SK-N-SH (cell line): ENCODE measurements around the gene PPP4R3C. TPM values are rescaled to one million over a fixed set of nuclear protein-coding genes. Genes with fewer than 3 reads are reported as not detected.
"Not testable (repeated sequence)": the region's sequence is repeated elsewhere in the genome, so short reads cannot be mapped to it uniquely, and the experiment has no call there.

ENCODE experiments used
- CTCF ChIA-PET: fragments of 300-600, 350-600 bp; formaldehyde crosslinking; extraction: SDS; loops from one replicate; lab custom pipeline; 2021; lab: Yijun Ruan, JAX
- POLR2A ChIA-PET: fragments of 350-600 bp; sonication (Branson Sonifier 250); formaldehyde crosslinking; extraction: SDS; loops from one replicate; lab custom pipeline; 2020; ENCODE audit warnings: antibody characterized with exemption, inconsistent platforms; lab: Yijun Ruan, JAX
- DNase-seq: peaks from one replicate; pipeline ENCODE4 v3.0.0; 2012
- H2AFZ ChIP-seq: fragments of 200-600 bp; sonication (generic); 2 replicates; pipeline ENCODE4 v1.8.1; 2016; ENCODE audit warnings: antibody characterized with exemption, mild to moderate bottlenecking, low read depth
- H3F3A ChIP-seq: fragments of 200-600 bp; sonication (generic); replicated peaks from 2 replicates; pipeline ENCODE3; 2016; ENCODE audit warnings: antibody characterized with exemption, mild to moderate bottlenecking; ENCODE audit not compliant: insufficient read depth
- H3K27ac ChIP-seq, 2 experiments: fragments of 200-500 bp in 1 of 2; fragments of 200-600 bp in 1 of 2; sonication (Bioruptor generic) in 1 of 2; sonication (generic), shearing (Covaris generic) in 1 of 2; 2 replicates each; pipeline versions ENCODE4 v1.5.1 to v1.6.1; 2014 to 2016; ENCODE audit warnings: low read depth in 2 of 2, inconsistent platforms in 1 of 2, low read length in 1 of 2, mild to moderate bottlenecking in 1 of 2, mixed read lengths in 1 of 2
- H3K27me3 ChIP-seq: fragments of 200-600 bp; sonication (generic), shearing (Covaris generic); 2 replicates; pipeline ENCODE4 v1.6.1; 2016; ENCODE audit warnings: mixed run types; ENCODE audit not compliant: insufficient read depth
- H3K36me3 ChIP-seq, 2 experiments: fragments of 200-500 bp in 1 of 2; fragments of 200-600 bp in 1 of 2; sonication (Bioruptor generic) in 1 of 2; sonication (generic) in 1 of 2; replicated peaks in 1 of 2; 2 replicates each; pipeline versions ENCODE3 to v1.5.1; 2014 to 2016; ENCODE audit warnings: low read length in 1 of 2, mild to moderate bottlenecking in 1 of 2; ENCODE audit not compliant: insufficient read depth in 2 of 2, control insufficient read depth in 1 of 2
- H3K4me1 ChIP-seq, 2 experiments: fragments of 200-500 bp in 1 of 2; fragments of 200-600 bp in 1 of 2; sonication (Bioruptor generic) in 1 of 2; sonication (generic), shearing (Covaris generic) in 1 of 2; 2 replicates each; pipeline versions ENCODE4 v1.5.1 to v1.6.1; 2014 to 2016; ENCODE audit warnings: low read depth in 1 of 2, low read length in 1 of 2, mixed run types in 1 of 2; ENCODE audit not compliant: insufficient read depth in 2 of 2, control insufficient read depth in 1 of 2
- H3K4me2 ChIP-seq: fragments of 200-600 bp; sonication (generic), shearing (Covaris generic); 2 replicates; pipeline ENCODE4 v1.6.1; 2017; ENCODE audit warnings: mixed run types
- H3K4me3 ChIP-seq, 2 experiments: fragments of 200-500 bp in 1 of 2; fragments of 200-600 bp in 1 of 2; sonication (Bioruptor generic) in 1 of 2; sonication (generic), shearing (Covaris generic) in 1 of 2; 2 replicates each; pipeline versions ENCODE4 v1.5.1 to v1.8.1; 2014 to 2016; ENCODE audit warnings: low read depth in 2 of 2, inconsistent platforms in 1 of 2, low read length in 1 of 2, mild to moderate bottlenecking in 1 of 2, mixed read lengths in 1 of 2, moderate library complexity in 1 of 2
- H3K79me2 ChIP-seq: fragments of 200-600 bp; sonication (generic); 2 replicates; pipeline ENCODE4 v1.8.1; 2017; ENCODE audit warnings: mild to moderate bottlenecking; ENCODE audit not compliant: insufficient read depth
- H3K9ac ChIP-seq: fragments of 200-600 bp; sonication (generic); 2 replicates; pipeline ENCODE4 v1.6.1; 2017; ENCODE audit warnings: mixed run types
- H3K9me2 ChIP-seq: fragments of 200-600 bp; sonication (generic); 2 replicates; pipeline ENCODE4 v1.6.1; 2017; ENCODE audit warnings: mixed run types
- H3K9me3 ChIP-seq: fragments of 200-600 bp; sonication (generic); 2 replicates; pipeline ENCODE4 v1.6.1; 2017; ENCODE audit warnings: mixed run types, mild to moderate bottlenecking, moderate library complexity
- H4K20me1 ChIP-seq: fragments of 200-600 bp; sonication (generic); 2 replicates; pipeline ENCODE4 v1.6.1; 2017; ENCODE audit warnings: mild to moderate bottlenecking, mixed run types; ENCODE audit not compliant: insufficient read depth
- CHD2 ChIP-seq: fragments of 150-350 bp; IDR thresholded peaks from 2 replicates; pipeline ENCODE4 v1.6.1; 2018; ENCODE audit warnings: low read length; ENCODE audit not compliant: partially characterized antibody
- CTCF ChIP-seq: fragments of 200-600 bp; sonication (generic); IDR thresholded peaks from 2 replicates; pipeline ENCODE4 v1.6.1; 2017; ENCODE audit warnings: antibody characterized with exemption, mild to moderate bottlenecking, moderate library complexity
- ELF1 ChIP-seq: IDR thresholded peaks from 2 replicates; pipeline ENCODE4 v1.4.0; 2012
- EP300 ChIP-seq, 2 experiments: IDR thresholded peaks; 2 replicates each; pipeline versions ENCODE4 v1.4.0 to v1.6.1; 2012; ENCODE audit warnings: borderline replicate concordance in 1 of 2, low read depth in 1 of 2, low read length in 1 of 2
- FOXM1 ChIP-seq: IDR thresholded peaks from 2 replicates; pipeline ENCODE4 v1.4.0; 2012; ENCODE audit warnings: low read depth, mild to moderate bottlenecking
- GABPA ChIP-seq: IDR thresholded peaks from 2 replicates; pipeline ENCODE4 v1.4.0; 2012; ENCODE audit warnings: low read depth, mild to moderate bottlenecking
- GATA2 ChIP-seq: sonication (generic); formaldehyde crosslinking; IDR thresholded peaks from 2 replicates; pipeline ENCODE4 v1.5.0; 2020; ENCODE audit warnings: mild to moderate bottlenecking, missing genetic modification reagents
- MEF2A ChIP-seq: IDR thresholded peaks from 2 replicates; pipeline ENCODE4 v1.4.0; 2012; ENCODE audit warnings: low read depth, borderline replicate concordance
- POLR2AphosphoS5 ChIP-seq: IDR thresholded peaks from 2 replicates; pipeline ENCODE4 v1.6.1; 2012; ENCODE audit warnings: low read depth, low read length
- RCOR1 ChIP-seq: fragments of 150-350 bp; IDR thresholded peaks from 2 replicates; pipeline ENCODE4 v1.6.1; 2017; ENCODE audit warnings: antibody characterized with exemption, low read length
- REST ChIP-seq: IDR thresholded peaks from 2 replicates; pipeline ENCODE4 v1.6.1; 2012; ENCODE audit warnings: mild to moderate bottlenecking, low read depth, low read length, moderate library complexity
- SIN3A ChIP-seq: IDR thresholded peaks from 2 replicates; pipeline ENCODE4 v1.6.1; 2012; ENCODE audit warnings: low read depth, mild to moderate bottlenecking, low read length, moderate library complexity, borderline replicate concordance
- SMC3 ChIP-seq: IDR thresholded peaks from 2 replicates; pipeline ENCODE4 v1.6.1; 2012; ENCODE audit warnings: low read depth, low read length, improper control_type of control experiment
- TAF1 ChIP-seq: IDR thresholded peaks from 2 replicates; pipeline ENCODE4 v1.6.1; 2012; ENCODE audit warnings: low read depth, mild to moderate bottlenecking, low read length, moderate library complexity, borderline replicate concordance
- TCF12 ChIP-seq: IDR thresholded peaks from 2 replicates; pipeline ENCODE4 v1.4.0; 2012
- TEAD4 ChIP-seq: IDR thresholded peaks from 2 replicates; pipeline ENCODE4 v1.4.0; 2012; ENCODE audit warnings: mild to moderate bottlenecking, borderline replicate concordance; ENCODE audit not compliant: insufficient read depth
- USF2 ChIP-seq: fragments of 150-350 bp; IDR thresholded peaks from 2 replicates; pipeline ENCODE4 v1.6.1; 2017; ENCODE audit warnings: antibody characterized with exemption, low read length, low read depth, borderline replicate concordance
- ZBTB33 ChIP-seq: IDR thresholded peaks from 2 replicates; pipeline ENCODE4 v1.4.0; 2012; ENCODE audit warnings: low read depth, borderline replicate concordance
- WGBS: methylation state at CpG from one replicate; pipeline ENCODE4 v1.1.6; 2017; ENCODE audit warnings: low lambda C conversion rate; 5-methylcytosine and 5-hydroxymethylcytosine counted together
- polyA plus RNA-seq, 3 experiments: library from polyadenylated mRNA; depleted of rRNA; stranded (reverse); fragments of >200 nt; gene quantifications; 2 replicates each; pipeline ENCODE4 v1.2.3, GENCODE V29; 2012

Gene PPP4R3C
- polyA plus RNA-seq, 1 of the 3 experiments (the other 2 are of a cell fraction) = 0.02 TPM

- 7% methylated on average over 7 of the region's 7 CpGs for WGBS
- H3K4me1 ChIP-seq, H3K36me3 ChIP-seq, H3K27ac ChIP-seq, H4K20me1 ChIP-seq, H3K79me2 ChIP-seq, POLR2A ChIA-PET, DNase-seq, H3K27me3 ChIP-seq, H3K4me3 ChIP-seq, H3K4me2 ChIP-seq, H3K9me2 ChIP-seq, H3K9ac ChIP-seq, H3K9me3 ChIP-seq, H2AFZ ChIP-seq, H3F3A ChIP-seq, CTCF ChIA-PET: not testable (repeated sequence)
- TF ChIP-seq CTCF (peak; percentile 50), SMC3 (peak; percentile 22; the same call in 1 of the 2 replicates)
Observed at GRCh38 chrX:27442392-27442791, 20.7 kb downstream of the PPP4R3C start.

- no peak for TF ChIP-seq RCOR1
- no peak for TF ChIP-seq ZBTB33
- no peak for TF ChIP-seq TEAD4
- no peak for TF ChIP-seq FOXM1
- TF ChIP-seq EP300 (IDR thresholded peaks at IDR 0.05; ENCODE audit: borderline replicate concordance in 1 of 2, low read depth in 1 of 2, low read length in 1 of 2) = no peak
- TF ChIP-seq GATA2 (CRISPR knock-in tag) = no peak
- TF ChIP-seq REST = no peak
- no peak for TF ChIP-seq TAF1
- no peak for TF ChIP-seq MEF2A
- no peak for TF ChIP-seq GABPA
- no peak for TF ChIP-seq CHD2
- no peak for TF ChIP-seq USF2
- TF ChIP-seq TCF12 = no peak
- no peak for TF ChIP-seq ELF1
- TF ChIP-seq POLR2AphosphoS5 = no peak
- TF ChIP-seq SIN3A = no peak
- H3K4me3 ChIP-seq = no peak overlapping the region
- no peaks in the 10 kb centered on the region for H3F3A ChIP-seq
- WGBS = 2% methylated on average over 2 of the region's 2 CpGs
- no peak overlapping the region for H3K4me2 ChIP-seq
- no peaks in the 10 kb centered on the region for H3K4me1 ChIP-seq
- no peaks in the 10 kb centered on the region for H3K9me3 ChIP-seq
- H3K79me2 ChIP-seq = no peaks in the 10 kb centered on the region
- H4K20me1 ChIP-seq = no peaks in the 10 kb centered on the region
- no peaks in the 10 kb centered on the region for H3K36me3 ChIP-seq
- peaks cover 4% of the 10 kb centered on the region for H3K27me3 ChIP-seq
- no peak overlapping the region for H2AFZ ChIP-seq
- no peak overlapping the region for H3K27ac ChIP-seq
- CTCF ChIA-PET = interaction anchor here (0.7 to 1.1 kb wide), 2 partner anchors 30 to 103 kb away, joined by 3 read pairs; no protein-coding TSS in a partner anchor
- POLR2A ChIA-PET = no interaction called here
- no peak for DNase-seq
- H3K9ac ChIP-seq = no peak overlapping the region
- H3K9me2 ChIP-seq = no peaks in the 10 kb centered on the region
Observed at GRCh38 chrX:27439771-27440170, 23.4 kb downstream of the PPP4R3C start.
